Measurements from ENCODE around the gene PVALEF. TPM values are rescaled to one million over a fixed set of nuclear protein-coding genes. Genes with fewer than 3 reads are reported as not detected.

Gene PVALEF
- total RNA-seq, 1 donor from 2014 or later, result not detected

DNA sequence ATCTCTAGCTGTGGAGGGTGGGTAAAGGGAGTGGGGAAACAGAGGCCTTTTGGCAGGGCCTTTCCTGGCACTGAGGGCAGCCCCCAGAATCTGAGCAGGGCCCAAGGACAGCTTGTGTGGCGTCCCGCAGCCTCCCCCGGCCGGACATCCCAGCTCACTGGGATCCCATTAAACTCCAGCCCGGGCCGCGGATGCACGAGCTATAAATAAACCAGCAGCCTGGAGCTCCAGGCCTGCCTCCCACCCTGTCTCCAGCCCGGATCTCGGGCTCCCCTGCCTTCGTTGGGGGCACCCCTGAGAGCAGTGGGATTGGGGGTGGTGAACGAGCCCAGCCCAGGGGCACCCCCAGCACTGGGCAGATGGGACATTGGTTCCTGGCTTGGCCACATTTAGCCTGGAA lies 14.6 kb downstream of the PVALEF start:
- DNase-seq (ENCODE audit: extremely low read depth, low read depth, low spot score), result no peak

DNA sequence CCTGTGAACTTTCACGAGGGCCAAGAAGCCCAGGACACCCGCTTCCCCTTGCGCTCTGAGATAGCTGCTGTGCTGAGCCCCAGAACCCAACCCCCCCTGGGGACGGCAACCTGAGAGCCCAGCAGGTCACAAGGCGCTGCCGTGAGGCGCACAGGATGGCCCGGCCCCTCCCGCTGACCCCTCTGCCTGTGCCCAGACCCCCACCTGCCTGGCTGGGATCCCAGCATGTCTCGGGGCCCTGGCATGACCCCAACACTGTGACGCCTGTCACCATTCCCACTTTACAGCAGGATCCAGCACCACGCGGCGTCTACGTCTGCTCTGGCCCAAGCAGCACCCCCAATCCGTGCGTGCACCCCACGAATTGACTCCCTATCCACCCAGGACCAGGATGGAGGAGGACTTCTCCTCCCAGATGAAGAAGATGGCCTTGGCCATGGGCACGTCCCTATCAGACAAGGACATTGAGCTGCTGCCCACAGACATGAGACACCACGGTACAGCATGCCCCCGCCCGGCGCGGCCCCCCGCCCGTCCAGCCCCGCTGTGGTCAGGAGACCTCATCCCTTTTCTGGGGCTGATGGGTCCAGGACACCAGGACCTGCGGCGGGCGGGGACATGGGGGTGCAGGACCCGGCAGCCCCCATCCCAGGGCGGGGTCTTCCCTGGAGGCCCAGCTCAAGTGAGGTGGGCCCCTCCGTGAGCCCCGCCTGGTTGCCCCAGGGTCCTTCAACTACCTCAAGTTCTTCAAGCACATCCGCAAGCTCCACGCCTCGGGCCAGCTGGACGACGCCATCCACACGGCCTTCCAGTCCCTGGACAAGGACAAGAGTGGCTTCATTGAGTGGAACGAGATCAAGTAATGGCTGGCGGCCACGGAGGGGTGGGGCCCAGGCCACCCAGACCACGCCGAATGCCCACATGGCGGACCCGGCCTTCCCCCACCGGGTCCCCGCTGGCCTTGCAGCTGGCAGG lies 15.8 kb downstream of the PVALEF start:
- DNase-seq (ENCODE audit: extremely low read depth, low read depth, low spot score), result no peak

DNA sequence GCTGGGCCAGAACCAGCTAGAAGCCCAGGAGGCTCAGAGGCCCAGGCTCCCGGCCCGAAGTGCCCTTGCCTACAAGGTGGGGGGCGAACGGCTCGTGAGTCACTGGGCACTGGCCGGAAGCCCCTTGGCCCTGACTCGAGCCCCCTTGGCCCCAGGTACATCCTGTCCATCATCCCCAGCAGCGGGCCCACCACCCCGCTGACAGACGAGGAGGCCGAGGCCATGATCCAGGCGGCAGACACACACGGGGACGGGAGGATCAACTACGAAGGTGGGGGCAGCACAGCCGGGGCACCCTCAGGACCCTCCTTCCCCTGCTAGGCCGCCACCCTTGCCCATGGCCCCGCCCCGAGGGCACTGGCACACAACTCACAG lies 16.5 kb downstream of the PVALEF start:
- DNase-seq (ENCODE audit: extremely low read depth, low read depth, low spot score), result no peak

DNA sequence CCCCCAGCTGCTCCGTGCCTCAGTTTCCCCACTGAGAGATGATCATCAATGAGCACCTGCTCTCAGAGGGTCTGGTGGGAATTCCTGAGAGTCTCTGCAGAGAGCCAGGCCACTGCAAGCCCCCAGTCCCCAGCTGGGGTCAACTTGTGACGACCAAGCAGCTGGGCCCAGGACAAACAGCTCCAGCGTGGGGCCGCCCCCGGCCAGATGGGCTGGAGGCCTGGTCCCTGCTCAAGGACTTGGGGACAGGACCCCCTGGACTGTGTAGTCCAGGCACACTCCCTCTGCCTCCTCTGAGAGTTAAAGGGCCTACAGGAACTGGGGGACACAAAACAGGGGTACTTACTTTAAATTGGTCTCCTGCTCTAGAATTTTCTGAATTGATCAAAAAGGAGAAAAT lies 17.3 kb downstream of the PVALEF start:
- DNase-seq (ENCODE audit: extremely low read depth, low read depth, low spot score), result no peak

DNA sequence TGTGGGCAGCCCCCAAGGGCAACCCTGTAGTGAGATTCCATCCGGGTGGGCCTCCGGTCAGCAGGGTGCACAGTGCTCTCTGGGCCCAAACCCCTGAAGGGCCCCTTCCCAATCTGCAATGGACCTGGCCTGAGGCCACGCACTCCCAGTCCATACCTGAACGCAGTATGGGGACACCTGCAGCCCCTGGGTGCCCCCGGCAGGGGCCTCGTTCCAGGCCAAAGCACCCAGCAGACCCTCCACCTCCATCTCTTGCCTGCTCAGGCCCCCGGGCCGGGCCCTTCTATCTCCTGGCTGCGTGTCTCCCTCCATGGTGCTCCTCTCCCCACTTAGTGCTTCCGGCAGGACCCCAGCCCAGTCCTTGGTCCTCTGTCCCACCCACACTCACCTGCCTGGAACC lies 18.0 kb downstream of the PVALEF start:
- DNase-seq (ENCODE audit: extremely low read depth, low read depth, low spot score), result no peak

DNA sequence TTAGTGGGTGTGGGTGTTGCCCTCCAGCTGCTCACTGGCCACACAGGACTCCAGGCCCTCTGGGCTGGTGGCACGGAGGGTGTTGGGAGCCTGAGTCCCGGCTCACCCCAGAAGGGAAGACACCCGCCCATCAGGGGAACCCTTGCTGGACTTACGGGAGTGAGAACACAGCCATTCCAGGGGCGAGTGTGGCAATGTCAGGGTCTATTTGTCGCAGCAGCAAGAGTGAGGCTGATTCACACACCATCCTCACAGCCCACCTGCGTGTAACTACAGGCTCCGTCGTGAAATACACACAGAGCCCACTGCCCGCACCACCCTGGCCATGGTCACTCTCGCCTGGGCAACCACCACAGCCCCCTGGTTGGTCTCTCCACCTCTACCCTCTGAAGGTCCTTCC lies 18.5 kb downstream of the PVALEF start:
- DNase-seq (ENCODE audit: extremely low read depth, low read depth, low spot score), result no peak

DNA sequence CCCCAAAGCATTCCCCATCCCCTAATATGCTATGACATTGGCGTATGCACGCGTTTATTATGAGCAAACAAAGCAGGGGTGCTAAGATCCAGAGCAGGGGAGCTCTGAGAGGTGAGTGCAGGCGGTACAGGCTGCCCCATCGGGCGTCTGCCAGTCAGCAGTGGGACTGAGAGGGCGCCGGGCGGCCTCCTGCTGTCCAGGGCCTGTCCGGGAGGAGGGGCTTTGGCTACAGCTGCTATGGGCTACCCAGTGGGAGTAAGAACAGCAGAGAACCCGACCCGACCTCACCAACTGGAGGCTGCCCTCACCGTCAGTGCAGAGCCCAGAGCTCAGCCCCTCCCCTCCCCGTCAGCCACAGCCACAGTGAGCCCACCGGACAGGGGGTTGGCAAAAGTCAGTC lies 19.2 kb downstream of the PVALEF start:
- no peak for DNase-seq (ENCODE audit: extremely low read depth, low read depth, low spot score)

DNA sequence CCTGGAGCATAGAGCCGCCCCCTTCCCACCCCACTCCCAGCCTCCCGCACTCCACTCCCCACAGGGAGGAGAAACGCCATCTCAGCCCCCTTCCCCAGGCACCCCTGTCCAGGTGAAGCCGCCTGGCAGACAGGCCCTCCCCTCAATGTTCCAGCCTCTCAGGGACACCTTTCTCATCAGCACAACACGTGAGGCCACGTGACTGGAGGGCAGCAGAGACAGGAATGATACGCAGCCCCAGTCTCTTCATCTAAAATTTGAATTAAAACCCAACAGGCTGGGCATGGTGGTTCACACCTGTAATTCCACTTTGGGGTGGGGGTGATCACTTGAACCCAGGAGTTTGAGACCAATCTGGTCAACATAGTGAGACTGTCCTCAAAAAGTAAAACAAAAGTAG lies 20.9 kb downstream of the PVALEF start:
- DNase-seq (ENCODE audit: extremely low read depth, low read depth, low spot score), result no peak

DNA sequence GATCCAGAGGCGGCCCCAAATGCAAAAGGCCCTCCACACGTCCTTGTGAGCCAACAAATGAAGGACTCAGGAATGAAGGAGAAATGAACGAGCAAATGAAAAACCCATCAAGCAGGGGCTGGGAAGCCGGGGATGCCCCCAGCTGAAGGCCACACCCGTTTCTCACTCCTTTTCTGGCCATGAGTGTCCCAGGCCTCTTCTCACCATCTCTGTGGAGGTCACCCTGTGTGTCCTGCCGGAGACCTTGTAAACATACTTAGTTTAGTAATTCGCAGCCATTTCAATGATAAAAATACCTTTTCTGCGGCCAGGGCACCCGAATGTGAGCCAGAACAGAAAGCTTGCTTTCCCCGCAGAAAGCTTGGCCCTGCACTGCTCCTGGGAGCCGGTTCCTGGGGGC lies 21.8 kb downstream of the PVALEF start:
- no peak for DNase-seq (ENCODE audit: extremely low read depth, low read depth, low spot score)

DNA sequence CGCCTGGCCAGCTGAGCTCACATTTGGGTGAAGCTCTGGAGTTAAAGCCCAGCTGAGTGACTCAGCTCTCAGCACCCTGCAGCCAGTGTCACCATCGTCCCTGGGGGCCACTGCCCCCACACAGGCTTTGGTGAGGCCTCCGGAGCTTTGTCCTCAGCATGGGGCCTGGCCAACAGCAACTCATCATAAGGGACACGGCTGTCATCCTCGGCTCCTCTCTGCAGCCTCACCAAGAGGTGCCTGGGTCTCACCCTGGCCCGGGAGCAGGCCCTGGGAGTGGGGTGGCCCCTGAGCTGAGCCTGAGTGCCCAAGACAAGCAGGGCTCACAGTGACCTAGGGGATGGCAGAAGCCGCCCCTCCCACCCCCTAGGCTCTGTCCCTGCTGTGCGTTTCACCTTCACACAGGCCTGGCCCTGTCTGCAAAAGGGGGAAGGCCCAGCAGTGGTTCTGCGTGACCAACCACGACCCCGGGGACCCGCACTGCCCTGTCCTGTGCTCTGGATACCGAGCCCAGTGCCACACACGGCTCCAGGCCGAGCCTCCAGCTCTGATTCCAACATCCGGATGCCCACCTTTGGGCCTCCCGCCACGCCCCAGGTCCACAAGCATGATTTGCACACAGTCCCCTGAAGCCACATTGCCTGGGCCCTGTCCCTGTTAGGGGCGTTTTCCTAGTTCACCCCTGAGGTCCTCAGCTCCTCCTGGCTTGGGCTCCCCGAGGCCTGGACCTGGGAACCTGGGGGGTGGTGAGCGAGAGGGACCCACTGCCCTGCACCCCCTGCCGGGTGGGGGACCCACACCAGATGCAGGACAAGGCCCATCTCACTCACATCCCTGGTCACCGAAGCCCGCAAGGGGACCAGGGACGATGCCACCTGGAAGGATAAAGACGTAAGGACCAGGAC lies 22.5 kb downstream of the PVALEF start:
- DNase-seq (ENCODE audit: extremely low read depth, low read depth, low spot score), result no peak

DNA sequence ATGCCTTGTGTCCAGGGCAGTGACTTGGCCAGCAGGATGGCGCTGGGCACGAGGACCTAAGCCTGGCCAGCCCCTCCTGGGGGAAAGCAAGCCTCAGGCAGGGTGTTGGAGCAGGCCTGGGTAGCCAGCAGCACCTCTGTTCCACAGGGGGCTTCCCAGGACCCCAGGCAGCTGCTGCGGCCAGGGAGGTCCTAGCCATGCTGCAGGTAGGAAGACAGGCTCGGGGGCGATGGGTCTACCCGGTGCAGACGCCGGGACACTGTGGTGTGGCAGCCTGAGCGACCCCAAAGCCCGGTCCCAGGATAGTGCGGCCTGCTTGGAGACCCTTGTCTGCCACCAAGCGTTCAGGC lies 23.2 kb downstream of the PVALEF start:
- DNase-seq (ENCODE audit: extremely low read depth, low read depth, low spot score), result no peak

DNA sequence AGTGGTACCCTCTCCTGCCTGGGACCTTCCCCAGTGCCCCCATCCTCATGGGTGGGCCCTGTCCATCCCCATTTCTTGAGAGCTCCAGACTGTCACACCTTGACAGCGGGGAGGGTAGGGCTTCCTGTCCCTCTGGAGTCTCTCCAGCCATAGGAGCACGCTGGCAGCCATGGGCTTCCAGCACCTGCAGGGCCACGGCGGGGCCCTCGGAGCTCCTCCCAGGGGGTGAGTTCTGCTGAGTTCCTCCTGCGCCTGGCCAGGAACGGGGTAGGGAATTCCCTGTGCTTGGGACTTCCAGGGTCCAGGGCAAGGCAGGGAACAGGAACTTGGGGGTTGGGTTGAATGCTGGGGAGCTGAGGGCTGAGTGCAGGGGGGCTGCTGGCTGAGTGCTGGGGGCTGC lies 23.7 kb downstream of the PVALEF start:
- DNase-seq (ENCODE audit: extremely low read depth, low read depth, low spot score), result no peak

DNA sequence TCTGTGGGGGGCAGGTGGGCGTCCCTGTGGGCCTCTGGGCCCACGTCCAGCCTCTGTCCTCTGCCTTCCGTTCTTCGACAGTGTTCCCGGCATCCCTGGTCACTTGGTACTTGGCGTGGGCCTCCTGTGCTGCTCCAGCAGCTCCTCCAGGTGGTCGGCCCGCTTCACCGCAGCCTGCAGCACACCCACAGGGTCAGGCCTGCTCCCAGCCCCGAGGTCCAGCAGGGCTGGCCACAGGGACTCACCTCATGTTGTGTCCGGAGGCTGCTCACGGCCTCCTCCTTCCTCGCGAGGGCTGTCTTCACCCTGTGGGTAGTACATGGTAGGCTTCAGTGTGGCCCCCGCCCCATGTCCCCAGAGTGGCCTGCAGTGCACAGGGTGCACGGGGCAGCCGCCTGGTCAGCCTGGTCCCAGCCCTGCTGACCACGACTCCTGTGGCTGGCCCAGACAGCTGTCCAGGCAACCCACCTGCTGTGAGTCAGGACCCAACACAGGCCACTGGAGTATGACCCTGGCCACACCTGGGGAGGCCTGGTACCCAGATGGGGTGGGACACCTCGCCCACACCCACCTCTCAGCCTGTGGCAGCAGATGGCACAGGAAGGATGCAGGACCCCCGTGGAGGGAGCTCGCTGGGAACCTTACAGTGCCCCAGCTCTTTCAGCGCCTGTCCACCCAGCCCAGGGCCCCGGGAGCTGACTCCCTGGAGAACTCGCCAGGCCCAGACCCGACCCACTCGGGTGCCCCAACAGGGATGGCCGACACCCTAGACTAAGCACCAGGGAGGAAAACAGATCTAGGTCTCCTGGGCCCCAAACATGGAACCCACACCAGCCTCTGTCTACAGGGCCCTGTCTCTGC lies 24.6 kb downstream of the PVALEF start:
- no peak for DNase-seq (ENCODE audit: extremely low read depth, low read depth, low spot score)

DNA sequence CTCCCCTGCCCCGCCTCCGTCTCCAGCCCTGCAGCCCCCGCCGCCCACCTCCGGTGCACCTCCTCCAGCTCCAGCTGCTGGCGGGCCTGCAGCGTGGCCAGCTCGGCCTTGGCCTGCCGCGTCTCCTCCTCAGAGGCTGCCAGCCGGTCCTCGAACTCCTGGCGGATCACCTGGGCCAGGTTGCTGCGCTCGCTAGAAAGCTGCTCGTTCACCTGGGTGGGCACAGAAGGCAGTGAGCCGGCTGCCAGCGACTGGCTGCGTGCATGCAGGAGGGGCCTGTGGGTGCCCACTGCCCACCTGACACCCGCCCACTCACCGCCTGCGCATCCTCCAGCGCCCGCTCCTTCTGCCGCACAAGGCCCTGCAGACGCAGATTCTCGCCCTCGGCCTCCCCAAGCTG lies 25.3 kb downstream of the PVALEF start:
- DNase-seq (ENCODE audit: extremely low read depth, low read depth, low spot score), result no peak

DNA sequence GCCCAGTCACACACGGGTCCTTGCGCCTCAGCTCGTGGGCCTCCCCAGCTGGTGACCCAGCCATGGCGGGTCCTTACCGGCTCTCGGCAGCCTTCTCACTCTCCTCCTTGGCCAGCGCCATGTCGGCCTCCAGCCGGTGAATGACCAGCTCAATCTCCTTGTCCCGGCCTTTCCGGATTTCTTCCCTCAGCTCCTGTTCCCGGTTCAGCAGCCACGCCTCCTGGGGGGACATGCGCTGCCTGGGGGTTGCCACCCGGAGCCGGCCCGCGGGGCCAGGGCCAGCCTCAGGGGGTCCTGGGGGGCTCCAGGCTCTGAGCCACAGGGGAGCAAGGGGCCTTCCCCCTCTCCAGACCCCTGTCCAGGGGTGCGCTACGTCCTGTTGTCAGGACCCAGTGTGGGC lies 25.8 kb downstream of the PVALEF start:
- no peak for DNase-seq (ENCODE audit: extremely low read depth, low read depth, low spot score)

DNA sequence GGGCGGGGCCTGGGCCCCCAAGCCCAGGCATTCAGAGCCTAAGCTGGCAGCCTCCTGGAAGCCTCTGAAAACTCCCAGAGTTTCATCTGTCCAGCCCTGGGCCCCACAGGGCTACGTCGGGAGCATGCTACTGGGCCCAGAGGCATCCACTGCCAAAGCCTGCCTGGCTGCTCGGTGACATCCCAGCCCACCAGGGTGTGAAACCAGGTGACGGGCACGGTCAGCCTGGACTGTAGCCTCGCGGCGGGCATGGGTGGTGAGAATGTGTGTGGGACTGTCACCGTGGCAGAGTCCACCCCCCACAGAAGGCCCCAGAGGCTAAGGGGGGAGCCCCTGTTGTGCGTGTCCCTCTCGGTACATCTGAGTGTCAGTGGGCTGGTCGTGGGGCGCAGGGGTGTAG lies 26.3 kb downstream of the PVALEF start:
- no peak for DNase-seq (ENCODE audit: extremely low read depth, low read depth, low spot score)

DNA sequence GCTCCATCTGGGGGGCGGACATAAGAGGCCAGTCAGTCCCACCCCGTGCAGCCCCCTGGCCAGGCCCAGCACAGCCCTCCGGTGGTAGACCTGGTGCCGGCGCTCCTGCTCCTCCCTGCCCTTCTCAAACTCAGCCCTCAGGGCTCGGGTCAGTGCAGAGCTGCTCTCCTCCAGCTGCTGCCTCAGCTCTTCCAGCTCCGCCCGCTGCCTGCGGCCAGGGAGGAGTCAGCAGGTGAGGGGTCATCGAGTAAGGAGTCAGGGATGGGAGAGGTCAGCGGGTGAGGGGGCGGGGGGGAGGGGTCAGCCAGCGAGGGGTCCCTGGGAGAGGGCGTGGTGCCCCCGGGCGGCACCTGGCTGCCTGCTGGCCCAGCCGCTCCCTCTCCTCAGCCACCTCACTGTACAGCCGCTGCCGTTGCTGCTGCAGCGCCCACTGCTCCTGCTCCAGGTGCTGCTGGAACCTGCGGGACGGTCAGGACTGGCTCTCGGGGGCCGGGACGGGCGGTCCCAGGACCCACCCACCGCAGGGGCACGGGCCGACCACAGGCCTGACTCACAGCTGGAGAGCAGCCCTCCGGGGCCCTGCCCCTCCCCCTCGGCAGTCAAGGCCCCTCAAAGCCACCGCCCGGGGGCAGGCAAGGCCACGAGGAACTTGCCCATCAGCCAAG lies 27.2 kb downstream of the PVALEF start:
- no peak for DNase-seq (ENCODE audit: extremely low read depth, low read depth, low spot score)

DNA sequence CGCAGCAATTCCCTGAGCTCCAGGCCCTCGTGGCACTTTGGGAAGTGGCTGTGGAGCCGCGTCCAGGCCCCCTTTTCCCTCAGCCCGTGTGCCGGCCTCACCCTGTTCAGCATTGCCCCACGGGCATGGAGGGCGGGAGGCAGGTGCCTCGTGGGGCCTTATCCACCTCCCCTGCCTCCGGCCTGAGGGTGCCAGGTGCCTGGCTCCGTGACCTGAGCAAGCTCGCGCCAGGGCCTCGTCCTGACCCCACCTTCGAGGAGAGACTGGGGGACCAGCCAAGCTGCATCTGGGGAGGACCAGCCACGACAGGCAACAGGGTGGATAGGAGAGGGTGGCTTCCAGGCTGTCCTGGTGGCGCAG lies 27.7 kb downstream of the PVALEF start:
- no peak for DNase-seq (ENCODE audit: extremely low read depth, low read depth, low spot score)

DNA sequence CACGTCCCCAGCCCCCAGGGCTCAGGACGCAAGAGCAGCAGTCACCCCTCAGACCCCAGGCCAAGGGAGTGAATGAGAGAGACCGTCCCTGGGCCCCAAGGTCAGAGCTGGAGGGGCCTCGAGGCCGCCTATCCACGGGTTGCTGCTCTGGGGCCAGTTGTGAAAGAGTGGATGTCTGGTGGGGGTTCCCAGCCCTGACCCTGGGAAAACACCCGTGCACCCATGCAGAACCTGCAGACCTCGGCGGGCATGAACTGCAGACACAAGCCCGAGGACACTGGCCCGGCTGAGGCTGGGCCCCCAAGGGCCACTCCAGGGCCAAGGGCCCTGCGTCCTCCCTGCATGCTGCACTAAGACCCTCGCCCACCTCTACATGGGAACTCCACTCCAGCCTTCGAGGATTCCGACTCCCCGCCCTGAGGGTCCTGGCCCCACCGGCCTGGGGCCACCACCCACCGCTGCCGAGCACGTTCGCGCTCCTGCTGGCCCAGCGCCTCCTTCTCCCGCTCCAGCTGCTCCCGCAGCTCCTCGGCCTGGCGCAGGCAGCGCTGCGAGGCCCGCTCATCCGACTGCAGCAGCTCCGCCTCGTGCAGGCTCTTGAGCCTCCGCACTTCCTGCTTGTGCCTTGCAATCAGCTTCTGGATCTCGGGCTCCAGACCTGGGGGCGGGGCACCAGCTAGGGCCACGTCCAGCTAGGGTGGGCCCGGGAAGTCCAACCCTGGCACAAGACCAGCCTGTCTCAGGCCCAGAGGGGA lies 28.3 kb downstream of the PVALEF start:
- no peak for DNase-seq (ENCODE audit: extremely low read depth, low read depth, low spot score)
